Parathyroid adenoma (tissue), 2 donors: ENCODE measurements around the gene CRB3.

Source experiments
- H2AFZ ChIP-seq: fragments of 300-600 bp; sonication (generic); one replicate; pipeline ENCODE4 v1.7.0; 2017; ENCODE audit warnings: antibody characterized with exemption, mild to moderate bottlenecking
- H3K27ac ChIP-seq: fragments of 300-600 bp; sonication (generic); one replicate; pipeline ENCODE4 v1.7.0; 2017
- H3K27me3 ChIP-seq: fragments of 300-600 bp; sonication (generic); one replicate; pipeline ENCODE4 v1.7.0; 2017; ENCODE audit warnings: low read length; ENCODE audit not compliant: control insufficient read depth, insufficient read depth
- H3K36me3 ChIP-seq: fragments of 300-600 bp; sonication (generic); one replicate; pipeline ENCODE4 v1.7.0; 2017; ENCODE audit warnings: low read length; ENCODE audit not compliant: control insufficient read depth, insufficient read depth
- H3K4me1 ChIP-seq: fragments of 300-600 bp; sonication (generic); one replicate; pipeline ENCODE4 v1.7.0; 2017; ENCODE audit warnings: control low read depth
- H3K4me2 ChIP-seq: fragments of 300-600 bp; sonication (generic); one replicate; pipeline ENCODE4 v1.7.0; 2017; ENCODE audit warnings: low read length
- H3K4me3 ChIP-seq: fragments of 300-600 bp; sonication (generic); one replicate; pipeline ENCODE4 v1.7.0; 2017; ENCODE audit warnings: low read depth, low read length
- H3K79me2 ChIP-seq: fragments of 300-600 bp; sonication (generic); one replicate; pipeline ENCODE4 v1.7.0; 2017; ENCODE audit warnings: control low read depth
- H3K9ac ChIP-seq: fragments of 300-600 bp; sonication (generic); one replicate; pipeline ENCODE4 v1.7.0; 2017; ENCODE audit warnings: mild to moderate bottlenecking
- H3K9me3 ChIP-seq: fragments of 300-600 bp; sonication (generic); one replicate; pipeline ENCODE4 v1.7.0; 2017; ENCODE audit warnings: low read length; ENCODE audit not compliant: control insufficient read depth
- TF ChIP-seq, protein P1 (sequence below): fragments of 300-600 bp; sonication (generic); IDR thresholded peaks from one replicate; pipeline ENCODE4 v1.7.0; 2017; ENCODE audit warnings: antibody characterized with exemption, mild to moderate bottlenecking
- donor health status: primary hyperparathyroidism.

Gene CRB3

GRCh38 chr19:6417713-6418561 is 46.1 kb upstream of the CRB3 start:
- H3K27ac ChIP-seq, result no peak overlapping the region
- H3K9ac ChIP-seq, result no peak overlapping the region
- H3K36me3 ChIP-seq, result no peaks in the 10 kb centered on the region
- no peaks in the 10 kb centered on the region for H3K9me3 ChIP-seq
- TF ChIP-seq, protein P1, sequence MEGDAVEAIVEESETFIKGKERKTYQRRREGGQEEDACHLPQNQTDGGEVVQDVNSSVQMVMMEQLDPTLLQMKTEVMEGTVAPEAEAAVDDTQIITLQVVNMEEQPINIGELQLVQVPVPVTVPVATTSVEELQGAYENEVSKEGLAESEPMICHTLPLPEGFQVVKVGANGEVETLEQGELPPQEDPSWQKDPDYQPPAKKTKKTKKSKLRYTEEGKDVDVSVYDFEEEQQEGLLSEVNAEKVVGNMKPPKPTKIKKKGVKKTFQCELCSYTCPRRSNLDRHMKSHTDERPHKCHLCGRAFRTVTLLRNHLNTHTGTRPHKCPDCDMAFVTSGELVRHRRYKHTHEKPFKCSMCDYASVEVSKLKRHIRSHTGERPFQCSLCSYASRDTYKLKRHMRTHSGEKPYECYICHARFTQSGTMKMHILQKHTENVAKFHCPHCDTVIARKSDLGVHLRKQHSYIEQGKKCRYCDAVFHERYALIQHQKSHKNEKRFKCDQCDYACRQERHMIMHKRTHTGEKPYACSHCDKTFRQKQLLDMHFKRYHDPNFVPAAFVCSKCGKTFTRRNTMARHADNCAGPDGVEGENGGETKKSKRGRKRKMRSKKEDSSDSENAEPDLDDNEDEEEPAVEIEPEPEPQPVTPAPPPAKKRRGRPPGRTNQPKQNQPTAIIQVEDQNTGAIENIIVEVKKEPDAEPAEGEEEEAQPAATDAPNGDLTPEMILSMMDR, result peak; percentile 85
- peaks cover 15% of the 10 kb centered on the region for H3K4me1 ChIP-seq
- no peak overlapping the region for H3K4me2 ChIP-seq
- H3K27me3 ChIP-seq, result no peaks in the 10 kb centered on the region
- no peak overlapping the region for H3K4me3 ChIP-seq
- H2AFZ ChIP-seq, result no peak overlapping the region
- H3K79me2 ChIP-seq, result peaks cover 11% of the 10 kb centered on the region

GRCh38 chr19:6418562-6418932 is 45.5 kb upstream of the CRB3 start:
- Histone ChIP-seq H3K4me1 (peaks cover 20% of the 10 kb centered on the region), H3K4me3 (no peak overlapping the region), H3K9me3 (no peaks in the 10 kb centered on the region), H3K79me2 (peaks cover 17% of the 10 kb centered on the region), H3K4me2 (no peak overlapping the region), H3K27ac (no peak overlapping the region), H3K27me3 (no peaks in the 10 kb centered on the region), H3K36me3 (no peaks in the 10 kb centered on the region), H3K9ac (no peak overlapping the region), H2AFZ (no peak overlapping the region)
- TF ChIP-seq, protein P1, result no peak

DNA sequence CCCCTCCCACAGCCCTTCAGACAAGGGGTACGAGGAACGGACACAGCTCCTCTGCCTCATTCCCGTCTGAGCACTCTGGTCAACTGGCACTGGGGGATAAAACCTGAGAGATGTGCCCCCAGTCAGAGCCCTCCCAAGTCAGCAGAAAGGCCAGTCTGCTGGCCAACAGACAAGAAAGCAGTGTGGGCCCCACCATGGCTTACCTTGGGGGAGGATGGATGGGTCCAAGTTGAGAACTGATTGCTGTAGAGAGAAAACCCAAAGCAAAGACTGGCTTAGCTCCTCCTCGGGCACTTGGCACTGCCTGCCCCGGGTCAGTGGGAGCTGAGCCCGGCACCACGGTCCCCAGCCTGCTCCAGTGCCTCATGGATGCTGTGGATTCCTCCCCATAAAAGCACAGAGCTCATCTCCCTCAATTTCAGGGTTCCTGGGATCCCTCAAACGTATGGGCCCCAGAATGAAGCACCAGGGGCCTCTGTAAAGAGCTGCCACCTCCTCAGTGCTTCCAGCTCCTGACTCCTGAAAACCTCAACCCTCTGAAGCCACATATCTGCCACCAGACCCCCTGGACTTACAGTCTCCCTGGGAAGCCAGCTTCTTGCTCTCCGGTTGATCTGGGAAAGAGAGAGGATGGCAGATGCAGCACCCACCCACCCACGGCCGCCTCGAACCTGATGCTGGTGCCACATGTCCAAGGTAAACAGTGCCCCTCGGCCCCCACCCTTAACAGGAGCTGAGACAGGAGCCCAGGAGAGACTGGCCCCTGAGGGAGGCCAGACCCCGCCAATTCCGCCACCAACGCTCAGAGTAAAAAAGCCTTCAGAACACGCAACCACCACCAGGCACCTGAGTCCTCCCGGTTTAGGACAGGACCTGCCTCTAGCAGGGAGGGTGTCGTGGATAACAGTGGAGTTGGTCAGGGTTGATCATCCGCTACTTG is 42.7 kb upstream of the CRB3 start:
- TF ChIP-seq, protein P1, result no peak
- Histone ChIP-seq H2AFZ (no peak overlapping the region), H3K27ac (no peak overlapping the region), H3K4me2 (no peak overlapping the region), H3K36me3 (no peaks in the 10 kb centered on the region), H3K4me1 (peaks cover 13% of the 10 kb centered on the region), H3K9ac (no peak overlapping the region), H3K79me2 (peaks cover 22% of the 10 kb centered on the region), H3K27me3 (no peaks in the 10 kb centered on the region), H3K9me3 (no peaks in the 10 kb centered on the region), H3K4me3 (no peak overlapping the region)

GRCh38 chr19:6423499-6424194 is 40.4 kb upstream of the CRB3 start:
- TF ChIP-seq, protein P1, result no peak
- peaks cover 22% of the 10 kb centered on the region for H3K79me2 ChIP-seq
- H3K27me3 ChIP-seq, result no peaks in the 10 kb centered on the region
- H3K9me3 ChIP-seq, result no peaks in the 10 kb centered on the region
- H3K4me3 ChIP-seq, result peak overlapping the region; percentile 65
- no peak overlapping the region for H2AFZ ChIP-seq
- peaks cover 13% of the 10 kb centered on the region for H3K4me1 ChIP-seq
- no peaks in the 10 kb centered on the region for H3K36me3 ChIP-seq
- H3K4me2 ChIP-seq, result peak overlapping the region; percentile 62
- peak overlapping the region; percentile 46 for H3K9ac ChIP-seq
- H3K27ac ChIP-seq, result peak overlapping the region; percentile 51
